B cell (primary cell): Measurements from ENCODE around the gene FILIP1. TPM values are rescaled to one million over a fixed set of nuclear protein-coding genes. Genes with fewer than 3 reads are reported as not detected.

Experiments
- ATAC-seq: fragments of 200-7000 bp; cut with Tn5 transposase; one replicate; pipeline ENCODE4 v1.10.0; 2021; ENCODE audit warnings: low read depth, mild to moderate bottlenecking, moderate number of reproducible peaks, moderate library complexity
- CTCF ChIA-PET: fragments of 350-600 bp; sonication (Branson Sonifier 250); formaldehyde crosslinking; loops from one replicate; lab custom pipeline; 2021; ENCODE audit warnings: antibody characterized with exemption, inconsistent platforms; lab: Charles Lee
- POLR2A ChIA-PET: fragments of 350-600 bp; sonication (Branson Sonifier 250); formaldehyde crosslinking; loops from one replicate; lab custom pipeline; 2021; ENCODE audit warnings: antibody characterized with exemption; lab: Charles Lee
- DNase-seq: peaks from one replicate; pipeline ENCODE4 v3.0.0; 2013
- H2AFZ ChIP-seq: 2 replicates; pipeline ENCODE4 v1.6.1; 2012; ENCODE audit warnings: mild to moderate bottlenecking, low read depth, low read length; ENCODE audit not compliant: insufficient read depth, poor library complexity, severe bottlenecking
- H3K27ac ChIP-seq, 2 donors: 1 replicate in 1 of 2; 2 replicates in 1 of 2; pipeline ENCODE4 v1.5.1; 2012 to 2013; ENCODE audit warnings: low read length in 2 of 2, mild to moderate bottlenecking in 2 of 2, moderate library complexity in 1 of 2
- H3K27me3 ChIP-seq, 4 experiments: fragments of 200-600 bp in 1 of 4; sonication (generic) in 1 of 4; replicated peaks in 1 of 4; 1 replicate in 2 of 4; 2 replicates in 2 of 4; pipeline versions ENCODE4 v1.6.1 to v1.7.0; 2013 to 2016; ENCODE audit warnings: low read length in 3 of 4, mild to moderate bottlenecking in 2 of 4, mixed read lengths in 1 of 4, moderate library complexity in 1 of 4; ENCODE audit not compliant: insufficient read depth in 4 of 4, control insufficient read depth in 3 of 4; ENCODE audit errors: control extremely low read depth in 1 of 4
- H3K36me3 ChIP-seq, 2 experiments: replicated peaks in 1 of 2; 1 replicate in 1 of 2; 2 replicates in 1 of 2; pipeline versions ENCODE4 v1.6.1 to v1.7.1; 2013; ENCODE audit warnings: low read length in 1 of 2; ENCODE audit not compliant: insufficient read depth in 2 of 2, control insufficient read depth in 1 of 2; ENCODE audit errors: control extremely low read depth in 1 of 2, extremely low read depth in 1 of 2
- H3K4me1 ChIP-seq, 2 donors: fragments of 200-600 bp in 1 of 2; sonication (generic) in 1 of 2; 1 replicate in 1 of 2; 2 replicates in 1 of 2; pipeline versions ENCODE4 v1.5.1 to v1.6.1; 2013 to 2017; ENCODE audit warnings: low read length in 2 of 2; ENCODE audit not compliant: control insufficient read depth in 2 of 2, insufficient read depth in 2 of 2
- H3K4me2 ChIP-seq: replicated peaks from 2 replicates; pipeline ENCODE3; 2012; ENCODE audit warnings: mild to moderate bottlenecking, low read depth, low read length; ENCODE audit not compliant: poor library complexity, severe bottlenecking
- H3K4me3 ChIP-seq, 5 experiments: fragments of 200-600 bp in 1 of 5; sonication (generic) in 1 of 5; 1 replicate in 3 of 5; 2 replicates in 2 of 5; pipeline versions ENCODE4 v1.5.1 to v1.7.0; 2011 to 2016; ENCODE audit warnings: low read length in 4 of 5, mild to moderate bottlenecking in 4 of 5, low read depth in 2 of 5, control low read depth in 1 of 5, moderate library complexity in 1 of 5; ENCODE audit not compliant: insufficient read depth in 1 of 5; ENCODE audit errors: control extremely low read depth in 1 of 5, extremely low read depth in 1 of 5
- H3K79me2 ChIP-seq: fragments of 200-600 bp; sonication (generic); one replicate; pipeline ENCODE4 v1.6.0; 2016; ENCODE audit warnings: low read length; ENCODE audit not compliant: control insufficient read depth, insufficient read depth
- H3K9ac ChIP-seq: fragments of 200-600 bp; sonication (generic); 2 replicates; pipeline ENCODE4 v1.6.1; 2017; ENCODE audit warnings: mild to moderate bottlenecking, low read length, moderate library complexity
- H3K9me3 ChIP-seq, 3 donors: one replicate each; pipeline versions ENCODE4 v1.6.1 to v1.7.1; 2013; ENCODE audit warnings: low read length in 2 of 3; ENCODE audit not compliant: control insufficient read depth in 2 of 3, insufficient read depth in 1 of 3; ENCODE audit errors: control extremely low read depth in 1 of 3
- H4K20me1 ChIP-seq: 2 replicates; pipeline ENCODE4 v1.6.0; 2012; ENCODE audit warnings: mild to moderate bottlenecking, low read length; ENCODE audit not compliant: insufficient read depth, control insufficient read depth, poor library complexity, severe bottlenecking
- H3K27ac Mint-ChIP-seq: one replicate; pipeline ENCODE4 v1.8.0; 2021; ENCODE audit warnings: mixed read lengths
- H3K27me3 Mint-ChIP-seq: one replicate; pipeline ENCODE4 v1.8.0; 2021; ENCODE audit warnings: mixed read lengths
- H3K4me1 Mint-ChIP-seq: one replicate; pipeline ENCODE4 v1.8.0; 2021; ENCODE audit warnings: mixed read lengths
- H3K4me3 Mint-ChIP-seq: one replicate; pipeline ENCODE4 v1.8.0; 2021; ENCODE audit warnings: mixed read lengths
- H3K9me3 Mint-ChIP-seq: one replicate; pipeline ENCODE4 v1.8.0; 2022; ENCODE audit warnings: mixed read lengths; ENCODE audit not compliant: insufficient read depth
- EZH2 ChIP-seq: IDR thresholded peaks from 2 replicates; pipeline ENCODE4 v1.6.1; 2012; ENCODE audit warnings: borderline replicate concordance, low read depth, mild to moderate bottlenecking, moderate library complexity, low read length; ENCODE audit not compliant: insufficient read depth, poor library complexity, severe bottlenecking
- WGBS: methylation state at CpG from one replicate; pipeline ENCODE4 v1.1.5; 2013; ENCODE audit warnings: missing lambda C conversion rate; ENCODE audit not compliant: insufficient coverage; 5-methylcytosine and 5-hydroxymethylcytosine counted together
- intact Hi-C: fragments of 100-400 bp; cut with micrococcal nuclease; formaldehyde crosslinking; loops from one replicate; pipeline ENCODE4 v1.10.0; 2022
- polyA plus RNA-seq: library from polyadenylated mRNA; depleted of rRNA; stranded (reverse); fragments of >200 nt; gene quantifications from 2 replicates; pipeline ENCODE4 v1.2.3, GENCODE V29; 2012
- total RNA-seq, 2 donors: library from RNA; stranded (reverse); fragments of 120-200 nt in 1 of 2; gene quantifications; 1 replicate in 1 of 2; 2 replicates in 1 of 2; pipeline versions ENCODE4 v1.2.3 to v1.2.4, GENCODE V29; 2013 to 2022
- TF ChIP-seq, protein P1 (sequence below): fragments of 200-600 bp; IDR thresholded peaks from one replicate; pipeline ENCODE4 v1.8.0; 2022; ENCODE audit warnings: antibody characterized with exemption, mild to moderate bottlenecking

FILIP1 gene
- total and polyA plus RNA-seq, 2 donors (not counting 1 experiment from before 2014, with no cell fraction given) = not detected

DNA sequence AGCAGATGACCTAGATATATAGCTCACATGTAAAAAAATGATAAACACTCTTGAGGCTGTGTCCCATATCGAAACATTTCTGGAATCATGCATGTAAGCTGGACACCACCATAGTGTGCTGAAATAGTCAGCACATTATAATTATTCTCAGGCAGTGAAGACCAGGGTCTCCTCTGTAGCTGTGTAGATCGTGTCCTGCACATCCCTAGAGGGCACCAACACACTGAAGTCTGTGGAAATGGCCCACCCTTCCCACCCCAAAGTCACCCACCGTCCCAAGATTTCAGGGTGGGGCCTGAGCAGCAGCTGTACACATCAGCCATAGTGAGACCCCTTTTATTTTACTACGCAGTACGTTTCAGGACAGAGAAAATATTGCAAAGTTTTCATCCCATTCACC, 188.0 kb downstream of the FILIP1 start:
- DNase-seq (no peak), ATAC-seq (no peak)
- CTCF ChIA-PET = interaction anchor here (1.3 to 1.8 kb wide), 2 partner anchors 8 to 10 kb away, joined by 3 to 4 read pairs; no protein-coding TSS in a partner anchor
- H3K4me2 ChIP-seq = no peak overlapping the region
- POLR2A ChIA-PET = no interaction called here
- Mint-ChIP-seq H3K4me3 (no peak overlapping the region), H3K4me1 (no peaks in the 10 kb centered on the region), H3K9me3 (no peaks in the 10 kb centered on the region), H3K27me3 (peaks cover 21% of the 10 kb centered on the region), H3K27ac (no peak overlapping the region)
- no peak overlapping the region for H3K27ac ChIP-seq
- H3K27me3 ChIP-seq = peaks cover 0 to 6% (median 1%) of the 10 kb centered on the region in 4 experiments
- WGBS = 79% methylated on average over 5 of the region's 5 CpGs
- no peaks in the 10 kb centered on the region for H4K20me1 ChIP-seq
- H3K4me3 ChIP-seq = no peak overlapping the region
- H3K9me3 ChIP-seq = no peaks in the 10 kb centered on the region
- no peaks in the 10 kb centered on the region for H3K79me2 ChIP-seq
- H3K4me1 ChIP-seq = no peaks in the 10 kb centered on the region
- TF ChIP-seq EZH2 = no peak
- TF ChIP-seq, protein P1, sequence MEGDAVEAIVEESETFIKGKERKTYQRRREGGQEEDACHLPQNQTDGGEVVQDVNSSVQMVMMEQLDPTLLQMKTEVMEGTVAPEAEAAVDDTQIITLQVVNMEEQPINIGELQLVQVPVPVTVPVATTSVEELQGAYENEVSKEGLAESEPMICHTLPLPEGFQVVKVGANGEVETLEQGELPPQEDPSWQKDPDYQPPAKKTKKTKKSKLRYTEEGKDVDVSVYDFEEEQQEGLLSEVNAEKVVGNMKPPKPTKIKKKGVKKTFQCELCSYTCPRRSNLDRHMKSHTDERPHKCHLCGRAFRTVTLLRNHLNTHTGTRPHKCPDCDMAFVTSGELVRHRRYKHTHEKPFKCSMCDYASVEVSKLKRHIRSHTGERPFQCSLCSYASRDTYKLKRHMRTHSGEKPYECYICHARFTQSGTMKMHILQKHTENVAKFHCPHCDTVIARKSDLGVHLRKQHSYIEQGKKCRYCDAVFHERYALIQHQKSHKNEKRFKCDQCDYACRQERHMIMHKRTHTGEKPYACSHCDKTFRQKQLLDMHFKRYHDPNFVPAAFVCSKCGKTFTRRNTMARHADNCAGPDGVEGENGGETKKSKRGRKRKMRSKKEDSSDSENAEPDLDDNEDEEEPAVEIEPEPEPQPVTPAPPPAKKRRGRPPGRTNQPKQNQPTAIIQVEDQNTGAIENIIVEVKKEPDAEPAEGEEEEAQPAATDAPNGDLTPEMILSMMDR = no peak
- intact Hi-C loops = no loop called here
- H3K36me3 ChIP-seq = no peaks in the 10 kb centered on the region
- no peak overlapping the region for H2AFZ ChIP-seq
- H3K9ac ChIP-seq = no peak overlapping the region

DNA sequence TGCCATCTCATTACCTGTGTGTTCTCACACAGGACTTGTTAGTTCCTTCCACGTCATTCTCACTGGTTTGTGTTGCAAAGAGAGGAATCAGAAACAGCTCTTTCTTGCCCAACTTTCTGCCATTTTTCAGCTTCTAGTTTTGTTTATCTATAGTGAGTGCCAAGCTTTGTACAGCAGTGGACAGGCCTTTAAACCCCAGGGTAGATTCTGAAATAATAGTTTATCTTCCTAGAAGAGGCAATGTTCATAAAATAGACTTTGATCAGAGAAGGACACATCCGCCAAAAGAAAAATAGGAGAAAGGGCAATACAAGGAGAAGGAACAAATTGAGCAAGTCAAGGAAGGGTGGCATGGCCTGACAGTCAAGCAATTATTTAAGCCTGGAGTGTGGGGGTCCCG, 191.3 kb downstream of the FILIP1 start:
- ATAC-seq (no peak), DNase-seq (no peak)
- no peak overlapping the region for H3K27ac ChIP-seq
- H3K9ac ChIP-seq = no peak overlapping the region
- Mint-ChIP-seq H3K9me3 (no peaks in the 10 kb centered on the region), H3K4me1 (no peaks in the 10 kb centered on the region), H3K4me3 (no peak overlapping the region), H3K27me3 (peaks cover 21% of the 10 kb centered on the region), H3K27ac (no peak overlapping the region)
- ChIA-PET CTCF (no interaction called here), POLR2A (no interaction called here)
- H3K9me3 ChIP-seq = no peaks in the 10 kb centered on the region
- no peak overlapping the region for H3K4me3 ChIP-seq
- TF ChIP-seq, protein P1 = no peak
- TF ChIP-seq EZH2 = no peak
- no peaks in the 10 kb centered on the region for H3K27me3 ChIP-seq
- no peaks in the 10 kb centered on the region for H3K79me2 ChIP-seq
- no peaks in the 10 kb centered on the region for H3K36me3 ChIP-seq
- no peak overlapping the region for H2AFZ ChIP-seq
- 100% methylated on average over 3 of the region's 3 CpGs for WGBS
- H3K4me2 ChIP-seq = no peak overlapping the region
- no peaks in the 10 kb centered on the region for H3K4me1 ChIP-seq
- H4K20me1 ChIP-seq = no peaks in the 10 kb centered on the region
- intact Hi-C loops = no loop called here
